VCaP (cell line): ENCODE results near the gene MRPL10.
A peak's percentile ranks its signal among the peaks of the same experiment; 100 is the strongest.

Experiments
- H3K27ac ChIP-seq: fragments of 450-650 bp; 2 replicates; pipeline ENCODE4 v1.5.1; 2017
- CTCF ChIP-seq: fragments of 450-650 bp; conservative IDR thresholded peaks from 2 replicates; pipeline ENCODE4 v1.5.1; 2017; ENCODE audit warnings: mild to moderate bottlenecking, moderate library complexity

MRPL10 gene

DNA sequence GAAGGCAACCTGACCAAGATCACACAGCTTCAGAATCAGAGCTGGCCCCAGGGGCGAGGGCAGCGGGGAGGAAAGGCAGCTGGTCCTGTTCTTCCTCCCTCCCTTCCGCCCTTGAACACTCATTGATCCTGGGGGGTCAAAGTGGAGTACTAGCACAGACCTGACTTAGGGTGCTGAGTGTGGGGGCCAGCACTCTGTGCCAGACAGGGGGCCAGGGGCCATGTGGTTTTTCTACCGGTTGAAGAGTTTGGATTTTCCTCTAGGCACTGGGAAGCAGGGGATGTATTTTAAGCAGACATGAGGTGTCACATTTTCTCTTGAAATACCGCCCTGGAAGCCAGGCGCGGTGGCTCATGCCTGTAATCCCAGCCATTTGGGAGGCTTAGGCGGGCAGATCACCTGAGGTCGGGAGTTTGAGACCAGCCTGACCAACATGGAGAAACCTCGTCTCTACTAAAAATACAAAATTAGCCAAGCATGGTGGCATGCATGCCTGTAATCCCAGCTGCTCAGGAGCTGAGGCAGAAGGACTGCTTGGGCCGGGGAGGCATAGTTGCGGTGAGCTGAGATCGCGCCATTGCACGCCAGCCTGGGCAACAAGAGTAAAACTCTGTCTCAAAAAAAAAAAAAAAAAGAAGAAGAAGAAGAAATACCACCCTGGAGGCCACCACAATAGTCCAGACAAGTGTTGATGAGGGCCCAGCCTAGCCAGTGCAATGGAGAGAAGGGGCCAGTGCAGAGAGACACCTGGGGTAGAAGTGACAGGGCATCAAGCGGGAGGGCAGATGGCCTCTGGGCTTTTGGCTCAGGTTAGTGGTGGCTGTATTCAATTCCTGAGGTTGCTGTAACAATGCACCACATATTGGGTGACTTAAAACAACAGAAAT lies 25.1 kb downstream of the MRPL10 start:
- no peak for TF ChIP-seq CTCF
- no peak overlapping the region for H3K27ac ChIP-seq

DNA sequence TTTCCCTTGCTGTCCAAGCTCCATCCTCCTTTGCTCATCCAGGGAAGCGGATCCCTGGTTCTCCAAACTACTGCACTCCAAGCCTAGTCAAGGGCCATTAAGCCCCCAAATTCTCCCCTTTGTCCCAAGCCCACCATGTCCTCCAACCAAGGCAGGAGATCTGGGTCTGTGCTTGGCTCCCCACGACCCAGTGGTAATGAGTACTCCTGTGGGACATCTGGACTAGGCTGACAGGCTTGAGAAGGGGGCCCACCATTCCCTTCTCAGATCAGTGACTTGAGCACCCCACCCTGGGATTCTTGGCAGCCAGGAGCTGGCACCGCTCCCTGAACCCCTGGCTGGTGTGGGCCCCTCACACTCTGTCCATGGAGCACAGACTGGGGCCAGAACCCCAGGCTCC lies 26.9 kb downstream of the MRPL10 start:
- no peak for TF ChIP-seq CTCF
- H3K27ac ChIP-seq: no peak overlapping the region

DNA sequence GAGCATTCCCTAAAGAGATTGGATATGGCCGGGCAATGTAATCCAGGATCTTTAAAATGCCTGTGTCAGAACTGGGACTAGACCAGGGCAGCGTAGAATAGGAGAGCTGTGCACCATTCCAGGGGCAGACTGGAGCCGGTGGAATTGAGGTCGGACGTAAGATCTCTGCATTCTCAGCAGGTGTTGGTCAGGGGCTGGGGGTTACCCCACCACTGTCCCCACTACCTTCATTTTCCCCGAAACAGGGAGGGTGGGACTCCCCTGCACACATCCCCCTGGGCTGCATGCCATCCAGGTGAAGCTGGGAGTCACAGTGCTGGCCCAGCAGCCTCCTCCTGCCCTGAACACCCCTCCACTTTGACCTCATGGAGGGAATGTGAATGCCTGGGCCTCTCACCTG lies 27.6 kb downstream of the MRPL10 start:
- TF ChIP-seq CTCF: no peak
- no peak overlapping the region for H3K27ac ChIP-seq

GRCh38 chr17:47803201-47803600 lies 28.1 kb downstream of the MRPL10 start:
- no peak for TF ChIP-seq CTCF
- no peak overlapping the region for H3K27ac ChIP-seq

- TF ChIP-seq CTCF: peak; percentile 87
- H3K27ac ChIP-seq: no peak overlapping the region
Observed at GRCh38 chr17:47802341-47803022, 28.9 kb downstream of the MRPL10 start.

DNA sequence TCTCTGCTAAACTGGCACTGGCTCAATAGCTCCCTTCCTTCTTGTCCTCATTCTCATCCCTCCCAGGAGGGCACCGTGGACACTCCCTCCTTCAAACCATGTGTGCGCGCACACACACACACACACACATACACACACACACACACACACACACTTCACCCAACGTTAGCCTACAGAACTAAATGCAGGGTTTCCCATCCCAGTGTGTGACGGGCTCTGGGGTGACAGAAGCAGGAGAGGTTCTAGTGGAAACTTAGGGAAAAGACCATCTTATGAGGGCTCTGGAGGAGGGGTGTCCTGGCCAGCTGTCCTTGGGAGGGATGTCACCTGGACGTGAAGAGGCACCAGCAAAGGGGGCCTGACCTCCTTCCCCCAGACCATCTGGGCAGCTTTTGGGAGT lies 29.4 kb downstream of the MRPL10 start:
- no peak for TF ChIP-seq CTCF
- H3K27ac ChIP-seq: no peak overlapping the region

GRCh38 chr17:47801176-47801765 lies 30.1 kb downstream of the MRPL10 start:
- no peak for TF ChIP-seq CTCF
- H3K27ac ChIP-seq: no peak overlapping the region
